ENCODE results near the gene MACROD2. TPM values are rescaled to one million over a fixed set of nuclear protein-coding genes. Genes with fewer than 3 reads are reported as not detected.

MACROD2 gene
- total and polyA plus RNA-seq, 2 donors (not counting 1 experiment from before 2014, with no cell fraction given): 5.3 to 6.7 TPM

DNA sequence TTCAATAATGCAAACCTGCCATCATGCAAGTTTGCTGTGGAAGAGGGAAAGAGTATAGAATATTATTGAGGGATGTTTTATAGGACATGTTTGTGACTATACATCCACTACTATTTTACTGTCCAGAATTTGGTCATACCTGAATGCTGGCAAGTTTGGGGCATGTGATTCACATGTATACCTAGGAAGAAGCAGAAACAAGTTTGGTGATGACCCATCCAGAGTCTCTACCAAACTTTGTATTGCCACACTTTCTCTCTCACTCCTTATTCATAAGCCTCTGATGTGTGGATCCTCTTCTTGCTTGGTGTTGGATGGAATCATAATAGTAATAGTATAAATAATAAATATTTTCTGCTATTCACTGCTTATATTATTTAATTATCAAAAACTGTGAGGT lies 450.6 kb downstream of the MACROD2 start:
- Histone ChIP-seq H3K4me1 (ENCODE audit: control insufficient read depth in 2 of 2, insufficient read depth in 2 of 2, low read length in 2 of 2) (no peaks in the 10 kb centered on the region), H3K36me3 (replicated peaks in 1 of 2; ENCODE audit: control extremely low read depth in 1 of 2, control insufficient read depth in 1 of 2, extremely low read depth in 1 of 2, insufficient read depth in 2 of 2, low read length in 1 of 2) (no peaks in the 10 kb centered on the region), H3K4me3 (ENCODE audit: control extremely low read depth in 1 of 5, extremely low read depth in 1 of 5, insufficient read depth in 1 of 5, low read depth in 2 of 5, low read length in 4 of 5) (no peak overlapping the region), H3K4me2 (replicated peaks; ENCODE audit: low read depth, low read length, poor library complexity, severe bottlenecking) (no peak overlapping the region), H3K79me2 (ENCODE audit: control insufficient read depth, insufficient read depth, low read length) (no peaks in the 10 kb centered on the region), H3K27ac (ENCODE audit: low read length in 2 of 2) (no peak overlapping the region), H3K9me3 (ENCODE audit: control extremely low read depth in 1 of 3, control insufficient read depth in 2 of 3, insufficient read depth in 1 of 3, low read length in 2 of 3) (no peaks in the 10 kb centered on the region), H4K20me1 (ENCODE audit: control insufficient read depth, insufficient read depth, low read length, poor library complexity, severe bottlenecking) (no peaks in the 10 kb centered on the region), H3K27me3 (replicated peaks in 1 of 4; ENCODE audit: control extremely low read depth in 1 of 4, control insufficient read depth in 3 of 4, insufficient read depth in 4 of 4, low read length in 3 of 4) (no peaks in the 10 kb centered on the region), H2AFZ (ENCODE audit: insufficient read depth, low read depth, low read length, poor library complexity, severe bottlenecking) (no peak overlapping the region), H3K9ac (ENCODE audit: low read length) (no peak overlapping the region)
- no peaks in the 10 kb centered on the region for H3K9me3 Mint-ChIP-seq (ENCODE audit: insufficient read depth)
- ATAC-seq (ENCODE audit: low read depth) (no peak), DNase-seq (no peak)
- no peak for TF ChIP-seq EZH2 (IDR thresholded peaks at IDR 0.05; ENCODE audit: borderline replicate concordance, insufficient read depth, low read depth, low read length, poor library complexity, severe bottlenecking)
- TF ChIP-seq, protein P1, sequence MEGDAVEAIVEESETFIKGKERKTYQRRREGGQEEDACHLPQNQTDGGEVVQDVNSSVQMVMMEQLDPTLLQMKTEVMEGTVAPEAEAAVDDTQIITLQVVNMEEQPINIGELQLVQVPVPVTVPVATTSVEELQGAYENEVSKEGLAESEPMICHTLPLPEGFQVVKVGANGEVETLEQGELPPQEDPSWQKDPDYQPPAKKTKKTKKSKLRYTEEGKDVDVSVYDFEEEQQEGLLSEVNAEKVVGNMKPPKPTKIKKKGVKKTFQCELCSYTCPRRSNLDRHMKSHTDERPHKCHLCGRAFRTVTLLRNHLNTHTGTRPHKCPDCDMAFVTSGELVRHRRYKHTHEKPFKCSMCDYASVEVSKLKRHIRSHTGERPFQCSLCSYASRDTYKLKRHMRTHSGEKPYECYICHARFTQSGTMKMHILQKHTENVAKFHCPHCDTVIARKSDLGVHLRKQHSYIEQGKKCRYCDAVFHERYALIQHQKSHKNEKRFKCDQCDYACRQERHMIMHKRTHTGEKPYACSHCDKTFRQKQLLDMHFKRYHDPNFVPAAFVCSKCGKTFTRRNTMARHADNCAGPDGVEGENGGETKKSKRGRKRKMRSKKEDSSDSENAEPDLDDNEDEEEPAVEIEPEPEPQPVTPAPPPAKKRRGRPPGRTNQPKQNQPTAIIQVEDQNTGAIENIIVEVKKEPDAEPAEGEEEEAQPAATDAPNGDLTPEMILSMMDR (IDR thresholded peaks at IDR 0.05): no peak
- ChIA-PET POLR2A (no interaction called here), CTCF (no interaction called here)
- no peaks in the 10 kb centered on the region for H3K27me3 Mint-ChIP-seq
- no peak overlapping the region for H3K4me3 Mint-ChIP-seq
- H3K4me1 Mint-ChIP-seq: no peaks in the 10 kb centered on the region
- H3K27ac Mint-ChIP-seq: no peak overlapping the region
- intact Hi-C loops (cut with micrococcal nuclease): no loop called here

DNA sequence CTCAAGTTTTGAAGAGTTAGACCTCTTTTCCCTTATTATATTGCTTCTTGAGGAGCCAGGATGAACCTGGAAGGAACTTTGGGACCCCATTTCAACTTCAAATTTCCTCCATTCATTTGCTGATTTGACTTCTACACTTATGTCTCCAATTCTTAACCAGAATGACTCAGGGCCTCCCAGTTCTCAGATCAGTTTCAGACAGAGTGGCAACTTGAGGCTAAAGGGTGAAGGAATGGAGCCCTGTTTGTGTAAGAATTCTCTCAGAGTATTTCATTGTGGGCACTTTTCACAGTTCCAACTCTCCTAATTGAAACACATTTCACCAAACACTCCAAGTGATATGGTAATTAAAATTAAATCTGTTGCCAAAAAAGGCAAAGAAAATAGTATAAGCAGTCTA lies 451.1 kb downstream of the MACROD2 start:
- intact Hi-C loops (cut with micrococcal nuclease): no loop called here
- CTCF ChIA-PET: no interaction called here
- TF ChIP-seq, protein P1 (IDR thresholded peaks at IDR 0.05): no peak
- TF ChIP-seq EZH2 (IDR thresholded peaks at IDR 0.05; ENCODE audit: borderline replicate concordance, insufficient read depth, low read depth, low read length, poor library complexity, severe bottlenecking): no peak
- Histone ChIP-seq H3K9me3 (ENCODE audit: control extremely low read depth in 1 of 3, control insufficient read depth in 2 of 3, insufficient read depth in 1 of 3, low read length in 2 of 3) (no peaks in the 10 kb centered on the region), H3K9ac (ENCODE audit: low read length) (no peak overlapping the region), H2AFZ (ENCODE audit: insufficient read depth, low read depth, low read length, poor library complexity, severe bottlenecking) (no peak overlapping the region), H3K27ac (ENCODE audit: low read length in 2 of 2) (no peak overlapping the region), H3K4me3 (ENCODE audit: control extremely low read depth in 1 of 5, extremely low read depth in 1 of 5, insufficient read depth in 1 of 5, low read depth in 2 of 5, low read length in 4 of 5) (no peak overlapping the region), H3K36me3 (replicated peaks in 1 of 2; ENCODE audit: control extremely low read depth in 1 of 2, control insufficient read depth in 1 of 2, extremely low read depth in 1 of 2, insufficient read depth in 2 of 2, low read length in 1 of 2) (no peaks in the 10 kb centered on the region), H3K4me2 (replicated peaks; ENCODE audit: low read depth, low read length, poor library complexity, severe bottlenecking) (no peak overlapping the region), H4K20me1 (ENCODE audit: control insufficient read depth, insufficient read depth, low read length, poor library complexity, severe bottlenecking) (no peaks in the 10 kb centered on the region), H3K27me3 (replicated peaks in 1 of 4; ENCODE audit: control extremely low read depth in 1 of 4, control insufficient read depth in 3 of 4, insufficient read depth in 4 of 4, low read length in 3 of 4) (no peaks in the 10 kb centered on the region), H3K79me2 (ENCODE audit: control insufficient read depth, insufficient read depth, low read length) (no peaks in the 10 kb centered on the region), H3K4me1 (ENCODE audit: control insufficient read depth in 2 of 2, insufficient read depth in 2 of 2, low read length in 2 of 2) (no peaks in the 10 kb centered on the region)
- no peak for ATAC-seq (ENCODE audit: low read depth)
- Mint-ChIP-seq H3K27me3 (no peaks in the 10 kb centered on the region), H3K4me1 (no peaks in the 10 kb centered on the region), H3K27ac (no peak overlapping the region), H3K4me3 (no peak overlapping the region), H3K9me3 (ENCODE audit: insufficient read depth) (no peaks in the 10 kb centered on the region)
- POLR2A ChIA-PET: no interaction called here
- DNase-seq: no peak
